NCI-H446 (cell line): ENCODE measurements around the gene LSM4.

Experiments used
- DNase-seq, 2 experiments: peaks; one replicate each; lab custom pipeline; 2025; lab: John Stamatoyannopoulos, UW

LSM4 gene

DNA sequence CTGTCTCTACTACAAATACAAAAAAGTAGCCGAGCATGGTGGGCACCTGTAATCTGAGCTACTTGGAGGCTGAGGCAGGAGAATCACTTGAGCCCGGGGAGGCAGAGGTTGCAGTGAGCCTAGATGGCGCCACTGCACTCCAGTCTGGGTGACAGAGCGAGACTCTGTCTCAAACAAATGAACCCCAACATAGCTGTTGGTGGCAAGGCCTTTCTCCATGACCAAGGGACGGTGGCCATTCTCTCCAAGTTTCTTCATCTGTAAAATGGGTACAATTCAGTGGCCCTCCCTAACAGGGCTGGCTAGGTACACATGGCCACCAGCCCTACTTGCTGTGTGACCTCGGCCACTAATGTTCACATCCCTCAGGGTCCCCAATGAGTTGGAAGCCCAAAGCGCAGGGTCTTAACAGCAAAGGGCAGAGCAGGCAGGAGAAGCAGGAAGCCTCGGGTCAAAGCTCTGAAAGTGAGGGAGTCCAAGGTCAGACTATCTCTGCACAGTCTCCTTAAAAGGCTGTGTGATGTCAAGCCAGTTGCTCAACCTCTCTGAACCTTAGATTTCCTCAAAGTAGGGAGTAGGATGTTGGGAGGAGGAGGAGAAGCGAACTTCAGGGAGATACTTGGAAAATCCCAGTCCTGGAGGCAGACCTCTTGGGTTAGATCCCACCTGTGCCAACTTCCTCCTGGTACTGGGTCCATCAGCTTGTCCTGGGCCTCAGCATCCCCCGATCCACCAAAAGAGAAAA, 44.2 kb downstream of the LSM4 start:
- DNase-seq = no peak

DNA sequence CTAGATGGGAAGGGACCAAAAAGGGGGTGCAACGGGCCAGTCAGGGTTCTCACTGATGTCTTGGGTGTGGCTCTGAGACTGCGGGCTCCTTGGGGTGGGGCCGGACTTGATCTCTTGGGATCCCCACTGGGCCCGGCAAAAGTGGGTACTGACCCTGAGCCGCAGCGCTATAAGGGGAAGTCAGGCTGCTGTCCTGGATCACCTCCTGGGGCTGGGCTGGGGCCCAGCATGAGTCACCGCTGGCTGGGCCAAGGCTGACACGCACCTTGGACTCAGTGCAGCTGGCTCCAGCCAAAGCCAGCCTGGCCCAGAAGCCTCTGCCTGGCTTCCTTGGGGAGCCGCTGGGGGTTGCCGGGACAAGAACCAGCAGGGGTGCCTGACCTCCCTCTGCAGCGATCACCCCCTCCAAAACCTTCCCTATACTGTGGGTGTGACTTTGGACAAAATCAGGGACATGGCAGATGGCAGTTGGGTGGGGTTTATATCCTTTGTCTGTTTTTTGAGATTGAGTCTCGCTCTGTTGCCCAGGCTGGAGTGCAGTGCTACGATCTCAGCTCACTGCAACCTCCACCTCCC, 48.0 kb downstream of the LSM4 start:
- DNase-seq = peak; percentile 82 to 93

DNA sequence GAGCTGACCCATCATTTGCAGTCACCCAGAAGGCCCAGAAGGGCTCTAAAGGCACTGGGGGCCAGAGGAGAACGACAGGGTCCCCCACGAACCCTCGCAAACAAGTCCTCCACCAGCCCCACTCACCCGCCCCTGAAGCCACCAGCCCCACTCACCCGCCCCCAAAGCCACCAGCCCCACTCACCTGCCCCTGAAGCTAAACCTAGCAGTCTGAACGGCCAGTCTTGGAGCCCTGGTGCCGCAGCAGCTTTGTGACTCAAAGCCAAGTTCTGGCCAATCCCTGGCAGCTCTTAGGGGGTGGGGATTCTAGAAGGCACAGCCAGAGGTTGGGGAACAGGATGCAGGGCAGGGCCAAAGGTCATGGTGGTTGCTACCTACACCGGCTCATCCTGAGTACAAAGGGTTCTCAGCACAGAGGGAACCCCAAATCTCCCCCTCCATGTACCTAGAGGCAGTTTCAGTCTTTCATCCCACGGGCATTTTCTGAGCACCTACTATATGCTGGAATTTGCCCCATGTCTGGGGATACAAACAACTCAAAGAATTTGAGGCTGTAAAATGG, 48.6 kb downstream of the LSM4 start, which contains the start of gene IQCN:
TSS of gene IQCN (minus strand) at position 234 of the 562 bp plus-strand sequence. CDS start 4,974 bp downstream, outside the sequence.
- DNase-seq = no peak

DNA sequence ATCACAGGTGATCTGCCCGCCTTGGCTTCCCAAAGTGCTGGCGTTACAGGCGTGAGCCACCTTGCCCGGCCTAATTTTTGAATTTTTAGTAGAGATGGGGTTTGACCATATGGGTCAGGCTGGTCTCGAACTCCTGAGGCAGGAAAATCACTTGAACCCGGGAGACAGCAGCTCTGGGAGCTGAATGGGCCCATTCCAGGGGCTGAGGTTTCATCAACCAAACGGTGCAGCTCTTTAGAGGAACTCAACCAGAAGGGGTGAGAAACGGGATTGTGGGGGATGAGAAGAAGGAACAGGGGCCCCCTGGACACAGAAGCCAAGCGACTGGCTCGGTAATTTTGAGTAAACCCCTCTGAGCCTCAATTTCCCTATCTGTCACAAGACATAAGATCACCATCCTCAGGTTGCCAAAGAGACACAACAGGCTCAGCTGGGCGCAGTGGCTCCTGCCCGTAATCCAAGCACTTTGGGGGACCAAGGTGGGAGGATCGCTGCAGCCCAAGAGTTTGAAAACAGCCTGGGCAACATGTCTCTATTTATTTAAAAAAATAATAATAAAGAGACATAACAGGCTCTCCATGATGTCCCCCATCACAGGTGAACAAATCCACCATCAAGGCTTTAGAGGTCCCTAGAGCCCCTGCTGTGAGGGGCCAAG, 49.2 kb downstream of the LSM4 start:
- no peak for DNase-seq

DNA sequence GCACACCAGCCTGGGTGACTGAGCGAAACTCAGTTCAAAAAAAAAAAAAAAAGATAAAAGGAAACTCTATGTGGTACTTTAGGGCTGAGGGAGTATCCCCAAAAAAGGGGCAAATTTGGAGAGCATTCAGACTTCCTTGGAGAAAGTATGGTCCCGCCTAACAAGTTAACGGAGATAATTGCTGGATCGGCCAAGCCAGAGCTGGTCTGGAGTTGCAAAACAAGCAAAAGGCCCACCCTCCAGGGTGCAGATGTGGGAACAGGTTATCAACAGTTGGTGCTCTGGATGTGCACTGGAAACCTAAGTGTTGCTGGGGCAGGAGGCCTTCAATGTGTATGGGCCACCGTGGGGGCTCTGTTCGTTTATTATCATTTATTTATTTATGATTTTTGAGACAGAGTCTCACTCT, 51.4 kb downstream of the LSM4 start:
- no peak for DNase-seq

DNA sequence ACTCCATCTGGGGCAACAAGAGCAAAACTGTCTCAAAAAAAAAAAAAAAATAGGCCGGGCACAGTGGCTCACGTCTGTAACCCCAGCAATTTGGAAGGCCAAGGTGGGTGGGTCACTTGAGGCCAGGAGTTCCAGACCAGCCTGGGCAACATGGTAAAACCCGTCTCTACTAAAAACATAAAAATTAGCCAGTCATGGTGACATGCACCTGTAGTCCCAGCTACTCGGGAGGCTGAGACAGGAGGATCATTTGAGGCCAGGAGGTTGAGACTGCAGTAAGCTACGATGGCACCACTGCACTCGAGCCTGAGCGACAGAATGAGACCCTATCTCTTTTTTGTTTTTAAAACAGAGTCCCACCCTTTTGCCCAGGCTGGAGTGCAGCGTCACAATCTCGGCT, 52.5 kb downstream of the LSM4 start:
- no peak for DNase-seq

DNA sequence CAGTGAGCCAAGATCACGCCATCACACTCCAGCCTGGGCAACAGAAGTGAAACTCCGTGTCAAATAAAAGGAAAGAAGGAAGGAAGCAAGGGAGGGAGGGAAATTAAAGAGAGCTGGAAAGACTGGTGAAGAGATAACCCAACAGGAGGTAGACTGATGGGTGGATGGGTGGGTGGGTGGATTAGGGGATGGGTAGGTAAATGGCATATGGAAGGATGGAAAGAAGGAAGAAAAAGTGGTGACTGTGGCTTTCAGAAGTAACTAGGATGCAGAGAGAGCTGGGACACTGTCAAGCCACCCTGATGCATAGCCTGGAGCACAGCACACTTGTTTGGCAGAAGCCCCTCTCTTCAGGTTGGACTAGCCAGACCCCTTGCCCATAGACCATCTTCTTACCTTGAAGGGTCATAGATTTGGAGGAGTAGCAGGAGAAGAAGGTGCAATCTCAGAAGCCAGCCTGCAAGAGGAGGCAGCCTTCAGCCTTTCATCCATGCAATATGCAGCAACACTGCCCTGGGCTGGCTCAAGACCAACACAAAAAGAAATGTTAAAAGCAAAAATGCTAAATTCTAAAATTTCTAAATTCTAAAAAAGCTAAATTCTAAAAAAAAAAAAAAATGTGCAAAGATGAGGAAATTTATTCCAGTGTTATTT, 53.7 kb downstream of the LSM4 start:
- DNase-seq = no peak

DNA sequence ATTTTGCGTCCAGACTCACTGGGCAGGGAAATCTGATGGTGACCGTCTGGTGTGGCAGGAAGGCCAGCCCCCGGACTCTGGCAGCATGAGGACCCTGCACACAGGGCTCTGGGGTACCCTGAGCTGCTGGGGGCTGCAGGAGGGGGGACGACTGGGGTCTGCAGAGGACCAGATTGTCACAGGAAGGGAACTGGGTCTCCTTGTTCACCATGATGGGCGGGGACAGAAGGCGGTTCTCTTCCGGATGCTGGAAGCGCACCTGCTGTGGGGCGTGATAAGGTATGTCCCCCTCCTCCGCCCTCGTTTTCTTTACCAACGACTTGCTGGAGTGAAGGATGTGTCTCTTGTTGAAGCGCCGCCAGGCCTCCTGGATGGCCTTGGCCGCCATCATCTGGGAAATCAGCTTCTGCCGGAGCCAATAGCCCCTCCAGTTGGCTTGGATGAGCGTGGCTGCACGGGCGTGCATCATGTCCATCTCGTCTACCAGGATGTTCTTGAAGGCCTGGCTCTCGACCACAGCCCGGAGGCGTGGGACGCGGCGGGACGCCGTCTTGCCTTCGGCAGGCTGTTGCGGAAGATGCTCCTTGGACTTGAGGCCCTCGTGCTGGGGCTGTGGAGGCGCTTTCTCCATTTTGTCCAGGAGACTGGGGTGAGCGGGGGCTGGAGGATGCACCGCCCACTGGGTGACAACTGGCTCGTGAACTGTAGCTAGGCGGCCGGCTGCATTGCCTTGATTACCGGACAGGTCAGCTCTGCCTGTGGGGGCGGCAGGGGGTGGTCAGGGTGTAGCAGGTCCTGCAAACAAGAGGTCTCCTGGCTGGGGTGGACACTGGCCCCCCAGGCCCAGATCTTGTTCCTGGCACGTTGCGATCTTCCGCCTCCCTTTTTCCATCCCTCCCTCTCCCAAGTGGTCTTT, 55.8 kb downstream of the LSM4 start:
- no peak for DNase-seq

DNA sequence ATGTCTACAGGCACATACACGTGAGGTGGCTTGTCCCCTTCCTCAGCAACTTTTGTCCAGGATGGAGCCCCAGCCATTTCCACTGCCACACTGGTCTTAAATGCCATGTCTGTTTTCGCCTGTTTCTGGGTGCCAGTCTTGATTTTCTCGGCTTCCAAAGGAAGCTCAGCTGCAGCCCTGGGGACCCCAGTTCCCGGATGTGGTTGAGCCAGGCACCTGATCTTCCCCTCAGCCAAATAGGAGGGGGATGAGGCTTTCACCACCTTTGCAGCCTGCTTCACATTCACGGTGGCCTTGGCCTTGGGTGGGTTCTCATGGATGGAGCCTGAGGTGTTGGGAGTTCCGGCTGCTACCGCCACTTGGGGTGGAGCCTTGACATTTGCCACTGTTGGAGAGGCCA, 57.3 kb downstream of the LSM4 start:
- no peak for DNase-seq

DNA sequence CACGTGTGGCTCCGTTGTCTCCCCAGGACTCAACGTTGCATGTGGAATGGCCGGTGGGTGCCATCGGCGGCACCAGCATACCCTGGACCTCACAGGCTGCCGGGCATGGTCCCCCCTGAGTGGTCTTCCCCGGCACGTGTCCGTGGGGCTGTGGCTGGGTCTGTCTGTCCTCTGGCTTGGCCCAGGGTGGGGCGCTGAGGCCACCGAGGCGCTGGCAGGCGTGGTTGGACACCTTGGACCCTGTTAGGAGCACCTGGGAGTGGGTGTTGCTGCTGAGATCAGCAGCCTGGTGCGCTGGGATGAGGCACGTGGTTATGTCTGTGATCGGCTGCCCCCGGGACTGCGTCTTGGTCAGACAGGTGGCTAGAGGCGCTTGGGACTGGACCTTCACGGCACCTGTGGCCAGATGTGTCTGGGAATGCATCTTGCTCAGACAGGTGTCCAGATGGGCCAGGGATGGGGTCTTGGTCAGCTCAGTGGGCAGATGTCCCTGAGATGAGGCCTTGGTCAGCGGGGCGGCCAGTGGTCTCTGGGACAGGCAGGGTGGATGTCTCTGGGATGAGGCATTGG, 57.8 kb downstream of the LSM4 start:
- no peak for DNase-seq

DNA sequence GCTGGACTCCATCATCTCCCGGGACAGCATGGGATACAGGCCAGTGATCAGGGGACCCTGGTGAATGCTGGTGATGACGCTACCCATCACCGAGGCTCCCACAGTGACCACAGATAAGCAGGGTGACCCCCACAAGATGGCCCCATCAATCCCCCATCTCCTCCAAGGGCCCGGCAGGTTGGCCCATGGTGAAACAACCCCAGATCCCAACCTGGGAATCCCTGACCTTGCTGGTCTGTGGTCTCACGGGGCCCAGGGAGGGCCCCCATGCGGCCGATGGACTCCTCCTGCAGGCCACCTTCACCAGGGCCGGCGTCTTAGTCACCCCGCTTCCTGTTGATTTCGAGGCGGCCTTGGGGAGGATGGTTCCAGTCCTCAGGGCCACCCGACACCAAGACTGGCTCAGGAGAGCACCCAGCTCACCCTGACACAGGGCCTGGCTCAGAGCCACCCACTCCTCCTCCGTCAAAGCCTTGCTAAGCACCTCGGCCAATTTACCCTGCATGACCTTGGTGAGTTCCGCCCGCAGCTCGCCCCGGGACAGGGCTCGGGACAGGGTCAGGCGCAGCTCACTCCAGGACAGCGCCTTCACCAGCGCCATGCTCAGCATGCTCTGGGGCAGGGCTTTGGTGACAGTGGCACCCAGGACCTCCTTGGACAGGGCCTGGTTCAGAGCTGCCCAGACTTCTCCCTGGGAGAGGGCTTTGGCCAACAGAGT, 58.6 kb downstream of the LSM4 start:
- DNase-seq = no peak

DNA sequence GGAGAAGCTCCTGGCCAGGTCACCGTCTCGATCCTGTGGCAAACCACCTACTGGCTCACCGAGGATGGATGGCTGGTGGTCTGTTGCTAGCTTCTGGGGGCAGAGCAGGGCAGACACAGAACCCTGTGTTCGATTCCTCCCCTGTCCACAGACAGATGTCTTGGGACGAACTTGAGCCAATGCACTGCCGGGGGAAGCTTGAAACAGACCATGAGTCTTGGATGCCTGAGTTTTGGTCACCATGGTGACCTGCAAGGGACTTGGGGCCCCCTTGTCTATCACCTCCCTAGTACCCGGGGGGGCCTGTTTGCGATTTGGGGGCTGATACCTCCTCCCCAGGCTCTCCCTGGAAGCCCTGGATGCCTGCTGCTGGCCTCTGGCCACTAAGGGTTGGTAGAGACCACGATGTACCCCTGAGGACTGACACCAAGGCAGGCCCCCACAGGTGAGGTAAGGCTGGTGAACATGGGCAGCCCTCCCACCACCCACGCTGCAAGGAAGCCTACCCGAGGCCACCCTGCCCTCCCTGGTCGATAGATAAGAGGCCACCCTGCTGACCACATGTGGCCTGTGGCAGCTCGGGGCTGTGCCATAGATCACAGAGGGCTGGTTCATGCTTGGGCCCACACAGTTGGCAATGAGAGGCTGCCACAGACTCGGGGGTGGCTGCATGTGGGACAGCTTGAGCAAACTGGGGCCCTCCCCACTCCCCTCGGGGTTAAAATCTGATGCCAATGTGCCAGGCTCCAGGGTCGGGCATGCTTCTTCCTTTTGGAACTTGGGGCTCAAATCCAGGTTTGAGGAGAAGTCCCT, 59.3 kb downstream of the LSM4 start:
- no peak for DNase-seq

DNA sequence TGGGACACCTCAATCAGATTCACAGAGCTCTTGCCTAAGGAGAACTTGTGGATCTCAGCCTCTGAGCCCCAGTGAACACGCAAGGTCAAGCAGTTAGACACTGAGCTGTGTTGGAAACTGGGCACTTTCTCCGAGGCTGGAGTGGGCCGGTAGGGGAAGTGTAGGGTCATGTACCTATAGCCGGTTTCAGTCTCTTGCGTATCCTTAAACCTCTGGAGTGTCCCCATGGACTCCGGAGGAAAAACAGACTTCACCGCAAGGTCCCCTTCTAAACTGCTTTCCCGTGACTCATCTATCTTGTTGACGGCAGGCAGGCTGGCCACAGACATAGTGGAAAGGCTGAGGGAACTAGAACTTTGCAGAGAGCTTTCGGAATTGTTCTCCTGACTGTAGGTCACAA, 60.0 kb downstream of the LSM4 start:
- DNase-seq = no peak

DNA sequence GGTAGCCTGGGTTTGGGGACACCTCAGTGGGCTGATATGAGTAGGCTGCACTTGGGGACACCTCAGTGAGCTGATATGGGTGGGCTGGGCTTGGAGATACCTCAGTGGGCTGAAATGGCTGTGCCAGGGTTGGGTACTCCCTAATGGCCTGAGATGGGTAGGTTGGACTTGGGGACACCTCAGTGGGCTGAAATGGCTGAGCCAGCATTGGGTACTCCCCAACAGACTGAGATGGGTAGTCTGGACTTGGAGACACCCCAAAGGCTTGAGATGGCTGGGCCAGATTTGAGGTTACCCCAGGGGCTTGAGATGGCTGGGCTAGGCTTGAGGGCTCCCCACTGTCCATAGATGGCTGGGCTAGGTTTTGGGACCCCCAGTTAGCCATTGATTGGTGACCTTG, 60.7 kb downstream of the LSM4 start:
- no peak for DNase-seq

DNA sequence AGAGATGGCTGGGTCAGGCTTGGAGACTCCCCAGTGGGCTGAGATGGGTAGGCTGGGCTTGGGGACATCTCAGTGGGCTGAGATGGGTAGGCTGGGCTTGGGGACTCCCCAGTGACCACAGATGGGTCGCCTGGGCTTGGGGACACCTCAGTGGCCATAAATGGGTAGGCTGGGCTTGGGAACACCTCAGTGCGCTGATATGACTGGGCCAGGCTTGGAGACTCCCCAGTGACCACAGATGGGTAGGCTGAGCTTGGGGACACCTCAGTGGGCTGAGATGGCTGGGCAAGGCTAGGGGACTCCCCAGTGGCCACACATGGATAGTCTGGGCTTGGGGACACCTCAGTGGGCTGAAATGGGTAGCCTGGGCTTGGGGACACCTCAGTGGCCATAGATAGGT, 61.4 kb downstream of the LSM4 start:
- DNase-seq = no peak

DNA sequence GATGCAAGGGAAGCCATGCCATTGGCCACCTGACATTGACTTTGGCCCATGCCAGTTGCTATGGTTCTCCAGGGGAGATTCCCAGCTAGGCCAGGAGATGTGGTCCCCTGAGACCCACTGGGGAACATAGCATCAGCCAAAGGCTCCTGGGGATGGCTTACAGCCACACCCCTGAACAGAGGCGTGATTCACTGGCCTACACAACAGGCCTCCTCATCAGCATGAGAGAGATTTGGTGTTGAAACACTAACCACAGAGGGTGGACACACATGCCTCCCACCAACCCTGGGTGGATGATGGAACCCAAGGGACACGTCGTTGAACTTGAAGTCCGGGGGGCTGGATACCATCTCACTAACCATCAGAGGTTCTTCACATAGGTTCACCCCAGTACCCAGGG, 63.0 kb downstream of the LSM4 start:
- no peak for DNase-seq

DNA sequence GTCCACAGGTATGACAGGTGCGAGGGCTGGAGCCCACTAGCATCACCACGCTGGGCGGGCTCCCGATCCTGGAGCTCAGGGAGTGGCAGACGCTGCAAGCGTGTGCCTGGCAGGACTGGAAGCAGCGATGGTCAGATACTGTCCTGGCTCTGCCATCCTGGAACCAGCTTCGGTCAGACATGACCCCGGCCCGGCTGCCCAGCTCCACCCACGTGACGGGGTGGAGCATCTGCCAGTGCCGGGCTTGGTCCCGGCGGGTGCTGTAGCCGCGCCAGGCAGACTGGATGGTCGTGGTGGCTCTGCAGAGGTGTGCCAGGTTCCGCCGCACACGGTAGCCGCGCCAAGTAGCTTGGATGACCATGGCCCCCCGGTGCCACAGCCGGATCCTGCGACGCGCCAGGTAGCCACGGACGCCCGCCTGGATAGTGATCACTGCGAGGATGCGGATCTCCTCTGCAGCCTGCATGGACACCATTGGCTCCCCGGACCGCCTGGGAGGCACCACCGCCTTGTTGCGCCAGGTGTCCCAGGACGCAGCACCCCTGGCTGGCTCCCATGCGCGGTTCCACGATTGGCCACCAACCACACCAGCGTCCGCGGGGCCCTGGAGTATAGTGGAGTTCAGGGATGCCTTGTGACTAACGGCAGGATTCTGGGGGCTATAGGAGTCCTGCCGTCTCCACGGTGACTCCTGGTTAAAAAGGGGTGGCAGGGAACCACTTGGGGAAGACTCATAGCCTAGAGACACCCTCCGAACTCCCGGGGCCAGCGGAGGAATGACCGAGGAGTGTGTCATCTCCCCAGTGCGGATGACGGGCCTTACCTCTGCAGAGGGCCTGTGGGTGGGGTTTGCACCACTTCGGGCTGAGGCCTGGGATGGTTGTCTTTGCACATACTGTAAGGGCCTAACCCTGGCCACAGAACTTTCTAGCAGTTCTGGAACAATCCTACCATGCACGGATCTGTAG, 65.1 kb downstream of the LSM4 start:
- DNase-seq = no peak
